GM10266 (cell line): Measurements from ENCODE around the gene MAP3K5.

Source experiments
- DNase-seq: peaks from one replicate; pipeline ENCODE4 v3.0.0; 2012; ENCODE audit errors: extremely low spot score
- TF ChIP-seq, protein P1 (sequence below): IDR thresholded peaks from 2 replicates; pipeline ENCODE4 v1.5.1; 2012; ENCODE audit warnings: mild to moderate bottlenecking, low read depth; ENCODE audit not compliant: control insufficient read depth, insufficient read depth; ENCODE audit errors: missing control alignments

The MAP3K5 gene

DNA sequence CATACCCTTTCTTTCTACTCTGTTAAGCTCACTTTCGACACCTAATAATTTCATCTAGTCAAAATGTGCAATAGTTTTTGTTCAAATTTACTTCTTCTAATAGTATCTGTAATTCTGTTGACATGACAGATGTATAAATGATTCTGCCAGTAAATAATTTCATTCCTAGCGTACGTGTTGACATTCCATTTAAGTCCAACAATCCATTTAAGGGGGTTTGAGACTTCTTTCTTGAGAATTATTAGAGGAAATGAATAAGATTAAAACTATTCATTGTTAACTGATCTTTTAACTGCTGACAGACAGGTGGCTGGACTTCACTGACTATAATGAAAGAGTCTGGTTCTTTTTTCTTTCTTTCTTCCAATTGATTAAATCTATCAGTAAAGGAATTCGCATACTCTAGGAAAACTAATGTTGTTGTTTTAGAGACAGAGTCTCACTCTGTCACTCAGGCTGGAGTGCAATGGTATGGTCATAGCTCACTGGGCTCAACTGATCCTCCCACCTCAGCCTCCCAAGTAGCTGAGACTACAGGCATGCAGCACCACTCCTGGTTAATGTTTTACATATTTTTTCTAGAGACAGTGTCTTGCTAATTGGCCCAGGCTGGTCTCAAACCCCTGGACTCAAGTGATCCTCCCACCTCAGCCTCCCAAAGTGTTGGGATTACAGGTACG lies 55.9 kb downstream of the MAP3K5 start:
- no peak for DNase-seq
- TF ChIP-seq, protein P1, sequence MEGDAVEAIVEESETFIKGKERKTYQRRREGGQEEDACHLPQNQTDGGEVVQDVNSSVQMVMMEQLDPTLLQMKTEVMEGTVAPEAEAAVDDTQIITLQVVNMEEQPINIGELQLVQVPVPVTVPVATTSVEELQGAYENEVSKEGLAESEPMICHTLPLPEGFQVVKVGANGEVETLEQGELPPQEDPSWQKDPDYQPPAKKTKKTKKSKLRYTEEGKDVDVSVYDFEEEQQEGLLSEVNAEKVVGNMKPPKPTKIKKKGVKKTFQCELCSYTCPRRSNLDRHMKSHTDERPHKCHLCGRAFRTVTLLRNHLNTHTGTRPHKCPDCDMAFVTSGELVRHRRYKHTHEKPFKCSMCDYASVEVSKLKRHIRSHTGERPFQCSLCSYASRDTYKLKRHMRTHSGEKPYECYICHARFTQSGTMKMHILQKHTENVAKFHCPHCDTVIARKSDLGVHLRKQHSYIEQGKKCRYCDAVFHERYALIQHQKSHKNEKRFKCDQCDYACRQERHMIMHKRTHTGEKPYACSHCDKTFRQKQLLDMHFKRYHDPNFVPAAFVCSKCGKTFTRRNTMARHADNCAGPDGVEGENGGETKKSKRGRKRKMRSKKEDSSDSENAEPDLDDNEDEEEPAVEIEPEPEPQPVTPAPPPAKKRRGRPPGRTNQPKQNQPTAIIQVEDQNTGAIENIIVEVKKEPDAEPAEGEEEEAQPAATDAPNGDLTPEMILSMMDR = no peak

DNA sequence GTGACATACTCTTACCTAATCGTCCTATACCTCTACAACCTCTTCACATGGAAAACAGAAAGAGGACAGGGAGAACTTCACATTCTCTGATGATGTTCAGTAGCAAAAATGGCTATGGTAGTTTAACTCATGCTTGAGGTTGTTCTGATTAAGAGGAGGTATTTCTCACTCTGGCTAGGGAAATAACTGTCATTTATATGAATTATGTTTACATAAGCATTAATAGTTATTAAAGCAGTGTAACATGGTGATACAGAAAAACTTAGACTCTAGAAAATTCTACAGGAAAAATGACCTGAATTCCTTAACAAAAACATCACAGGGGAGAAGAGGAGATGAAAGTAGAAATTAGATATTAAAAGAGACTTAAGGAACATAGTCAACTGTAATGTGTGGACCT lies 57.3 kb downstream of the MAP3K5 start:
- DNase-seq = no peak
- TF ChIP-seq, protein P1 = no peak

DNA sequence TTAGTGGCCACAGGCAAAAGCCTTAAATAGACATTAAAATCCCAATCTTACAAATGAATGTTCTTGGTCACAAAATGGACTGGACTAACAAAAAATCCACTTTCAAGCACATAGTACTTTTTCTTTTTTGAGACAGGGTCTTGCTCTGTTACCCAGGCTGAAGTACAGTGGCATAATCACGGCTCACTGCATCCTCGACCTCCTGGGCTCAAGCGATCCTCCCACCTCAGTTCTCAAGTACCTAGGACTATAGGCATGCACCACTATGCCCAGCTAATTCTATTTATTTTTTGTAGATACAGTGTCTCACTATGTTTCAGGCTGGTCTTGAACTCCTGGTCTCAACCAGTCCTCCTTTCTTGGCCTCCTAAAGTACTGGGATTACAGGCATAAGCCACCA lies 59.4 kb downstream of the MAP3K5 start:
- DNase-seq = no peak
- TF ChIP-seq, protein P1 = no peak

DNA sequence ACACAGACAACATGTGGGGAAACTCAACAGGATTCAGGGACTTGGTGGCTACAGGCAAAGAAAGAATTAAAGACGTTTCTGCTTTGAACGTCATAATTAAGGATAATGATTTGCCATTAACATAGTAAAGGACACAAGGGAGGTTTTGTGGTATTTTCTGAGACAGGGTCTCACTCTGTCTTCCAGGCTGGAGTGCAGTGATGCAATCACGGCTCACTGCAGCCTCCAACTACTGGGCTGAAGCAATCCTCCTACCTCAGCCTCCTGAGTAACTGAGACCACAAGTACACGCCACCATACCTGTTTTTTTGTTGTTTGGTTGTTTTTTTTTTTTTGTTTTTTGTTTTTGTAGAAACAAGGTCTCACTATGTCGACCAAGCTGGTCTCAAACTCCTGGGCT lies 62.4 kb downstream of the MAP3K5 start:
- TF ChIP-seq, protein P1 = no peak
- no peak for DNase-seq

DNA sequence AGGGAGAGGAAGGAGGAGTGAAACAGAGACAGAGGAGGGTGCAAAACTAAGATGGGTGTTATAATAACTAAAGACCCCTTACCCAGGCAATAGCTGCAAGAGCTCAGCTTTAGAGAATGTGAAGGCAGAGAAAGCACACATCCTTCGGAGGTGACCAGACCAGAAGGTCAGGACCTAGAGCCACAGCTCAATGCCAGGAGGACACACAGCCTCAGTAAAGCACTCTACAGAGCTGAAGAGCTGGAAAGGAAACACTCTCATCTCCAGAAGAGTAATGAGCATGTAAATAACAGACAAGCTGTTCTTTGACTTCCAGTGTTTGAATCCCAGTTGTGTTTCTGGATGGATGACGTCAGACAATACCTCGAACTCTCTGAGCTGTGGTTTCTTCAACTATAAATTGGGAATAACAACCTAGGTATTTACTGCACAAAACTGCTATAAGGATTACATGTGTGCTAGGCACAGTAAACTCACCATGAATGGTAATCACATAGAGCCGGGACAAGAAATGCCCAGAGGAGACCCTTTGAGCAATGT lies 63.2 kb downstream of the MAP3K5 start:
- TF ChIP-seq, protein P1 = no peak
- DNase-seq = no peak

DNA sequence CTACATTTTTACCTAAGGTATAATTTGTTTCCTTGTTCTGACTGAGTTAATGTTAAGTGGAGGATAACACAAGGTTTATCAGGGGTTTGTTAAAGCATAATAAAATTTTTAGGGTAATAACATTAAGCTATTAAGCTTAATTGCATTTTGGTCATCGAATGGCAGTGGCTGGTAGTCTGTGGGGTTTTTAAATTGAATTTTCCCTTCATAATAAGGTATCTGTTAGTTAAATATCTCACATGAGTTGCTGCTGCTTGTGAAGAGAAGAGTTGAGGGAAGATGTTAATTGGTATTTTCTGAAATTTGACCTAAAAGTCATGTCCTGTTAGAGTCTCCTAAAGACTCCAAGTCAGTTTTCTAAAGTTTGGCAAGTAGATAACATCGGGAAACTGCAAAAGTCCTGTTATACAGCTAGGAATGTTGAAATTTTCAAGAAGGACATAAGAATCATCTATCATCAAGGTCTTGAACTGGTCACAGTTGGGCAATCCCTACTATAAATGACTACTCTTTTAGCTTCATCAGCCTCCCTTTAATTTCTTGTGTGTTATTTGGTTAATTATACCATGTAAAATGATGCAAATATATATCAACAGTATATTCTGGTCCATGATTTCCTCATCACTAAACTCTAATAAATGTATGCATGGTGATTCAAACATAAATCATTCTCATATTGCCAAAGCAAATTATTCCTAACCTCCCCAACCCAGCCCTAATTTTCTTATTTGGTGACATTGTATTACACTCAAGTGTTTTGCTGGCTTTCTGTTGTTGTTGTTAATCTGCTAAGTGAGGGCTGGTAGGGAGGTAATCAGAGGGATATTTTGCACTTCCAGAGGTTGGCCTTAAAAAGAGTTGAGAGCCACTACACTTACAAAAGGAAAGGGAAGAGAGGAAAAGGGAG lies 64.0 kb downstream of the MAP3K5 start:
- DNase-seq = no peak
- TF ChIP-seq, protein P1 = no peak
